Natural killer cell (primary cell): ENCODE results near the gene FZR1. TPM values are rescaled to one million over a fixed set of nuclear protein-coding genes. Genes with fewer than 3 reads are reported as not detected.
A peak's percentile ranks its signal among the peaks of the same experiment; 100 is the strongest.

Experiments used
- ATAC-seq, 3 donors: fragments of 150-1000 bp in 2 of 3; fragments of 200-7000 bp in 1 of 3; cut with Tn5 transposase; 1 replicate in 1 of 3; 2 replicates in 2 of 3; pipeline ENCODE4 v1.10.0; 2021; ENCODE audit warnings: mild to moderate bottlenecking in 2 of 3, moderate library complexity in 2 of 3
- DNase-seq, 2 donors: peaks; one replicate each; pipeline versions ENCODE4 v3.0.0 to v3.0.0-alpha.2; 2013 to 2021; ENCODE audit warnings: mixed read lengths in 1 of 2
- H3K27ac ChIP-seq: one replicate; pipeline ENCODE4 v1.5.1; 2013; ENCODE audit warnings: mild to moderate bottlenecking, low read length
- H3K27me3 ChIP-seq: one replicate; pipeline ENCODE4 v1.6.1; 2013; ENCODE audit warnings: low read length; ENCODE audit not compliant: control insufficient read depth, insufficient read depth
- H3K36me3 ChIP-seq: one replicate; pipeline ENCODE4 v1.6.1; 2013; ENCODE audit warnings: low read length; ENCODE audit not compliant: control insufficient read depth, insufficient read depth
- H3K4me1 ChIP-seq: one replicate; pipeline ENCODE4 v1.6.1; 2013; ENCODE audit warnings: low read length; ENCODE audit not compliant: control insufficient read depth, insufficient read depth
- H3K4me3 ChIP-seq: one replicate; pipeline ENCODE4 v1.5.1; 2013; ENCODE audit warnings: low read length
- H3K9me3 ChIP-seq: one replicate; pipeline ENCODE4 v1.6.1; 2013; ENCODE audit warnings: low read length; ENCODE audit not compliant: control insufficient read depth, insufficient read depth
- H3K27ac Mint-ChIP-seq, 2 donors: one replicate each; pipeline ENCODE4 v1.8.0; 2022; ENCODE audit warnings: mild to moderate bottlenecking in 2 of 2, mixed read lengths in 2 of 2, moderate library complexity in 1 of 2
- H3K27me3 Mint-ChIP-seq, 2 donors: one replicate each; pipeline ENCODE4 v1.8.0; 2022; ENCODE audit warnings: low read depth in 2 of 2, mixed read lengths in 2 of 2
- H3K36me3 Mint-ChIP-seq: one replicate; pipeline ENCODE4 v1.8.0; 2022; ENCODE audit warnings: mixed read lengths
- H3K4me1 Mint-ChIP-seq, 2 donors: one replicate each; pipeline ENCODE4 v1.8.0; 2022; ENCODE audit warnings: mixed read lengths in 2 of 2
- H3K4me3 Mint-ChIP-seq: one replicate; pipeline ENCODE4 v1.8.0; 2022; ENCODE audit warnings: mild to moderate bottlenecking, moderate library complexity, mixed read lengths
- H3K9me3 Mint-ChIP-seq, 2 donors: one replicate each; pipeline ENCODE4 v1.8.0; 2022; ENCODE audit warnings: mixed read lengths in 2 of 2
- WGBS: methylation state at CpG from one replicate; pipeline ENCODE4 v1.1.7; 2013; ENCODE audit warnings: missing lambda C conversion rate; ENCODE audit not compliant: insufficient coverage; 5-methylcytosine and 5-hydroxymethylcytosine counted together
- intact Hi-C: fragments of 100-400 bp; cut with micrococcal nuclease; formaldehyde crosslinking; loops from one replicate; pipeline ENCODE4 v1.14.2; 2022
- total RNA-seq, 4 donors: library from RNA; stranded (reverse); fragments of 120-200 nt in 1 of 4; gene quantifications; one replicate each; pipeline versions ENCODE4 v1.2.3 to v1.2.4, GENCODE V29; 2013 to 2022
- TF ChIP-seq, protein P1 (sequence below): fragments of 200-600 bp; IDR thresholded peaks from one replicate; pipeline ENCODE4 v1.8.0; 2022; ENCODE audit warnings: antibody characterized with exemption

Gene FZR1
- total RNA-seq, 3 donors from 2014 or later (not counting 1 experiment from before 2014, with no cell fraction given): 89.1 to 98.3 (median 91.4) TPM

DNA sequence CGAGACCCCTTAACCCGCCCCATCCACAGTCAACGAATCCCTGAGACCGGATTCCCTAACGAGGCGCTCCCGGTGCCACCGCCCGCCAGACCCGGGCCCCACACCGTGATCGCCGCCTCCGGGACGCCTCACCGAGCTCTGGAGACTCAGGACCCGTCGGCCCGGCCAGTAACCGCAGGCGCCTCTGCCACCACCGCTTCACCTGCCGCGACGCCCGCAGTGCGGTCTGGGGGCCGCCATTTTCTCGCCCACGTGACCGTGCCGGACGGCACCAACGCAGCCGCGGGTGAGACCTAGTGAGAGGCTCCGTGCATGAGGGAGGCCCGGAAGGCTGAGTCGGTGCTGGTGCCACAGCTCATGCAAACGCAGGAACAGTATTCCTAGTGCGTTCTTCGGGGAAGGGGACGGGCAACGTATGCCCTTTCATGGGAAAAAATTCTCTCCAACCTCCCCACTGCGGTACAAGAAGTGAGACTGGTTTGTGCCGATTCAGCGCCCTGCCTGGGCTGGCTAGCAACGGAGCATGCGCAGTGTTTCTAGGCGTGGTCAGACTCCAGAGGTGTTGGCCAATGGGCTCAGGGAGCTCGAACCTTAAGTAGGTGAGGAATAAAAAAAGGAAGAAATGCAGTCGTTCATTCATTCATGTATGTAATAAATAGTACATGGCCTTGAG is 5.5 kb upstream of the FZR1 start, which contains the start of gene DOHH:
TSS of gene DOHH (minus strand) at position 246 of the 673 bp plus-strand sequence. CDS start 3,860 bp downstream, outside the sequence.
- Histone ChIP-seq H3K27ac (peak within 1 kb of the TSS; percentile 89), H3K9me3 (no peaks in the 10 kb centered on the region), H3K4me3 (peak within 1 kb of the TSS; percentile 80), H3K4me1 (peaks cover 22% of the 10 kb centered on the region), H3K36me3 (peaks cover 8% of the 10 kb centered on the region), H3K27me3 (no peaks in the 10 kb centered on the region)
- H3K4me3 Mint-ChIP-seq: peak within 1 kb of the TSS; percentile 94
- H3K9me3 Mint-ChIP-seq: no peaks in the 10 kb centered on the region
- intact Hi-C loops: no loop called here
- peak; percentile 81 to 93 (median 89) for ATAC-seq
- H3K27ac Mint-ChIP-seq: peak within 1 kb of the TSS; percentile 99
- H3K27me3 Mint-ChIP-seq: no peaks in the 10 kb centered on the region
- DNase-seq: peak; percentile 95 to 98
- under 1% methylated on average over 51 of the region's 52 CpGs for WGBS
- TF ChIP-seq, protein P1, sequence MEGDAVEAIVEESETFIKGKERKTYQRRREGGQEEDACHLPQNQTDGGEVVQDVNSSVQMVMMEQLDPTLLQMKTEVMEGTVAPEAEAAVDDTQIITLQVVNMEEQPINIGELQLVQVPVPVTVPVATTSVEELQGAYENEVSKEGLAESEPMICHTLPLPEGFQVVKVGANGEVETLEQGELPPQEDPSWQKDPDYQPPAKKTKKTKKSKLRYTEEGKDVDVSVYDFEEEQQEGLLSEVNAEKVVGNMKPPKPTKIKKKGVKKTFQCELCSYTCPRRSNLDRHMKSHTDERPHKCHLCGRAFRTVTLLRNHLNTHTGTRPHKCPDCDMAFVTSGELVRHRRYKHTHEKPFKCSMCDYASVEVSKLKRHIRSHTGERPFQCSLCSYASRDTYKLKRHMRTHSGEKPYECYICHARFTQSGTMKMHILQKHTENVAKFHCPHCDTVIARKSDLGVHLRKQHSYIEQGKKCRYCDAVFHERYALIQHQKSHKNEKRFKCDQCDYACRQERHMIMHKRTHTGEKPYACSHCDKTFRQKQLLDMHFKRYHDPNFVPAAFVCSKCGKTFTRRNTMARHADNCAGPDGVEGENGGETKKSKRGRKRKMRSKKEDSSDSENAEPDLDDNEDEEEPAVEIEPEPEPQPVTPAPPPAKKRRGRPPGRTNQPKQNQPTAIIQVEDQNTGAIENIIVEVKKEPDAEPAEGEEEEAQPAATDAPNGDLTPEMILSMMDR: no peak
- peaks cover 17 to 29% of the 10 kb centered on the region in 2 donors for H3K4me1 Mint-ChIP-seq
- no peaks in the 10 kb centered on the region for H3K36me3 Mint-ChIP-seq

DNA sequence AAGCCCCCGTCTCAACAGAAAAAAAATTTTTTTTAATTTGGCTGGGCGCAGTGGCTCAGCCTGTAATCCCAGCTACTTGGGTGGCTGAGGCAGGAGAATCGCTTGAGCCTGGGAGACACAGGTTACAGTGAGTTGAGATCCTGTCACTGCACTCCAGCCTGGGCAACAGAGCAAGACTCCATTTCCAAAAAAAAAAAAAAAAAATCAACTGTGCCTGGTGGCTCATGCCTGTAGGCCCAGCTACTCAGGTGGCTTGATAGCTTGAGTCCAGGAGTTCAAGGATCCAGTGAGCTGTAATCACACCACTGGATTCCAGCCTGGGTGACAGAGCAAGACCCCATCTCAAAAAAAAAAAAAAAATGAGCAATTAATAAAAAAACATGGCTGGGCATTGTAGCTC is 4.3 kb upstream of the FZR1 start:
- Histone ChIP-seq H3K4me1 (peaks cover 27% of the 10 kb centered on the region), H3K27me3 (no peaks in the 10 kb centered on the region), H3K27ac (no peak overlapping the region), H3K4me3 (no peak overlapping the region), H3K36me3 (no peaks in the 10 kb centered on the region), H3K9me3 (no peaks in the 10 kb centered on the region)
- no peak overlapping the region for H3K4me3 Mint-ChIP-seq
- DNase-seq (no peak), ATAC-seq (no peak)
- no peaks in the 10 kb centered on the region for H3K9me3 Mint-ChIP-seq
- TF ChIP-seq, protein P1: no peak
- H3K27ac Mint-ChIP-seq: no peak overlapping the region
- H3K4me1 Mint-ChIP-seq: peaks cover 24 to 37% of the 10 kb centered on the region in 2 donors
- H3K27me3 Mint-ChIP-seq: no peaks in the 10 kb centered on the region
- 98% methylated on average over 3 of the region's 3 CpGs for WGBS
- intact Hi-C loops: no loop called here
- no peaks in the 10 kb centered on the region for H3K36me3 Mint-ChIP-seq

DNA sequence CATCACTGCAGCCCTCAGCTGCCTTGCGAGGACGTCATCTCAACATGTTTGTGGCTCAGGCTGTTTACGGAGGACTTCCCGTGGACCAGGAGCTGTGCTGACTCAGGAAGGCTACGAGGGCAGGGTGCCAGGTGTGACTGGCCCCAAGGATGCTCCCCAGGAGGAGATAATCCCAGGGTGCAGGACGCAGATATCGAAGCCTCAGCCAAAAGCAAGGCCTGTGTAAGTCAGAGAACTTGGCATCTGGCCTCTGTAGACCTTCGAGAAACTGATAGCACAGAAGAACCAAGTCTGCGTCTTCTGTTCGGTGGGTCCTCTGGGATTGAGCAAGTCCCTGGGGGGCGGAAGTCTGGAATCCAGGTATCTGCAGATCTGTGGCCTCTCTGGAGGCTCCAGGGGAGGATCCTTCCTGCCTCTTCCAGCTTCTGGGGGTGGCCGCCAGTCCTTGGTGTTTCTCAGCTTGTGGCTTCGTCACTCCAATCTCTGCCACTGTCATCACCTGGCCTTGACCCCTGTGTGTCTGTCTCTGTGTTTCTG is 3.0 kb upstream of the FZR1 start:
- H3K27ac Mint-ChIP-seq: peak overlapping the region in 1 of 2 donors; percentile 98
- TF ChIP-seq, protein P1: no peak

More for the DNA sequence above, 3.0 kb upstream of the FZR1 start:
- H3K36me3 ChIP-seq: no peaks in the 10 kb centered on the region
- no peak overlapping the region for H3K4me3 Mint-ChIP-seq
- no peaks in the 10 kb centered on the region for H3K27me3 ChIP-seq
- H3K4me1 ChIP-seq: peaks cover 39% of the 10 kb centered on the region
- no peak overlapping the region for H3K27ac ChIP-seq
- H3K4me3 ChIP-seq: no peak overlapping the region
- no peaks in the 10 kb centered on the region for H3K27me3 Mint-ChIP-seq
- no peaks in the 10 kb centered on the region for H3K9me3 ChIP-seq
- whole genome bisulfite sequencing: 89% methylated on average over 13 of the region's 13 CpGs
- DNase-seq (no peak), ATAC-seq (no peak)
- H3K36me3 Mint-ChIP-seq: no peaks in the 10 kb centered on the region
- intact Hi-C loops: no loop called here
- H3K4me1 Mint-ChIP-seq: peaks cover 34 to 42% of the 10 kb centered on the region in 2 donors
- no peaks in the 10 kb centered on the region for H3K9me3 Mint-ChIP-seq
